ENCODE data around the gene KRTAP5-3.
A peak's percentile ranks its signal among the peaks of the same experiment; 100 is the strongest.

The KRTAP5-3 gene

GRCh38 chr11:1572197-1573076 lies 35.8 kb downstream of the KRTAP5-3 start, which contains the start of gene DUSP8:
Gene DUSP8 (minus strand): TSS chr11:1572271. CDS start chr11:1565826, 6,445 bp downstream.
- H3K27ac ChIP-seq = peak within 1 kb of the TSS; percentile 72
- TF ChIP-seq CTCF (conservative IDR thresholded peaks at IDR 0.05) (no peak), ZFX (IDR thresholded peaks at IDR 0.05) (no peak)

GRCh38 chr11:1571760-1572196 lies 36.5 kb downstream of the KRTAP5-3 start:
- H3K27ac ChIP-seq = peak overlapping the region; percentile 61

GRCh38 chr11:1570896-1571759 lies 37.1 kb downstream of the KRTAP5-3 start:
- TF ChIP-seq CTCF (conservative IDR thresholded peaks at IDR 0.05) = no peak
- peak; percentile 24; the same call in 1 of the 2 replicates for TF ChIP-seq ZFX (IDR thresholded peaks at IDR 0.05)
- peak overlapping the region; percentile 61 for H3K27ac ChIP-seq

More at GRCh38 chr11:1571760-1572196, 36.5 kb downstream of the KRTAP5-3 start:
- TF ChIP-seq CTCF (conservative IDR thresholded peaks at IDR 0.05) (no peak), ZFX (IDR thresholded peaks at IDR 0.05) (no peak)

GRCh38 chr11:1570531-1570895 lies 37.8 kb downstream of the KRTAP5-3 start:
- H3K27ac ChIP-seq = no peak overlapping the region
- TF ChIP-seq ZFX (IDR thresholded peaks at IDR 0.05) (no peak), CTCF (conservative IDR thresholded peaks at IDR 0.05) (no peak)

- H3K27ac ChIP-seq = no peak overlapping the region
- TF ChIP-seq CTCF (conservative IDR thresholded peaks at IDR 0.05) (no peak), ZFX (IDR thresholded peaks at IDR 0.05) (no peak)
Measured at GRCh38 chr11:1570001-1570453, 38.2 kb downstream of the KRTAP5-3 start.

- TF ChIP-seq ZFX (IDR thresholded peaks at IDR 0.05) (no peak), CTCF (conservative IDR thresholded peaks at IDR 0.05) (no peak)
- no peak overlapping the region for H3K27ac ChIP-seq
Measured at GRCh38 chr11:1569251-1569780, 38.9 kb downstream of the KRTAP5-3 start.
